ENCODE results near the gene RRAS2.

The RRAS2 gene

DNA sequence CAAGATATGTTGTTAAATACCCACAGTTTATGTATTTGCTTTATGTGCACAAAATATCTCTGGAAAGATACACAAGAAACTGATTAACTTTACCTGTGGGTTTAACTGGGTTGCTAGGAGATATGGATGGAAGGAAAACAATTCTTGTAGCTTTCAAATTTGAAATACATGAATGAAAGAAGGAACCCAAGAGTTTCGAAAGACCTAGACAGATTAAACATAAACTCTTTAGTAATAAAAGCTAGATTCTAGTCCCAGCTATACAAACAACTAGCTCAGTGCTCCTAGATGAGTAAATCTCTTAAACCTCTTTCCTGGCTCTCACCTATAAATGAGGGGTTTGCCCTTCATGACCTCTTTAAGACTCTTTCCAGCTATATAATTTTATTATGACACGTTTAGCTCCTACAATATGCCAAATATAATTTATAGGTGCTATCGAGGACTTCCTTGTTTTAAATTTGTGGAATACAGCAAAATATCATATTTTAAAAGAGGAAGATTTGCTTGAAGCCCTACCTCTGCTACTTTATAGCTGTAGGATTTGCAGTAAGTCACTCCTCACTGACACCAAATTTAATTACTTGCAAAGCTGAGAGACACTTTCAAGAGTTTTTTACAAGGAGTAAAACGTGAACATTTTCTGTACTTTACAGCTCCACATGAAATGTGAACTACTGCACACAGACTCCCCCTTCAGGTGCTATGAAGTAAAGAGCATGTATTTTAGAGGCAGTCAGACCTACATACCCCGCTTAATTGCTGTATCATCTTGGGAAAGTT lies 50.7 kb downstream of the RRAS2 start:
- Histone ChIP-seq H3K36me3 (ENCODE audit: control insufficient read depth in 2 of 2, insufficient read depth in 1 of 2, low read length in 2 of 2) (no peaks in the 10 kb centered on the region), H3K9me3 (ENCODE audit: control insufficient read depth, insufficient read depth, low read depth, low read length) (no peaks in the 10 kb centered on the region), H3K4me1 (ENCODE audit: control insufficient read depth, insufficient read depth, low read length) (no peaks in the 10 kb centered on the region), H3K4me3 (ENCODE audit: low read depth, low read length) (no peak overlapping the region), H3K27ac (ENCODE audit: extremely low read depth, low read depth, low read length) (no peak overlapping the region)
- POLR2A ChIA-PET: no interaction called here
- CTCF ChIA-PET: interaction anchor here (0.6 to 2.5 kb wide), 24 partner anchors 8 to 262 kb away, joined by 3 to 19 read pairs (median 4); no protein-coding TSS in a partner anchor
- TF ChIP-seq OSR2 (tag by site-specific recombination; IDR thresholded peaks at IDR 0.05) (peak; percentile 22; the same call in 1 of the 2 replicates), ZBTB48 (tag by site-specific recombination; IDR thresholded peaks at IDR 0.05) (no peak), ZNF843 (tag by site-specific recombination; IDR thresholded peaks at IDR 0.05) (peak; percentile 47; the same call in 1 of the 2 replicates), WT1 (tag by site-specific recombination; IDR thresholded peaks at IDR 0.05) (0 out of 2 replicates have a peak, but pooled peaks have one; percentile 23), ZNF2 (tag by site-specific recombination; IDR thresholded peaks at IDR 0.05) (no peak), ZNF654 (tag by site-specific recombination; IDR thresholded peaks at IDR 0.05; ENCODE audit: low read depth) (0 out of 2 replicates have a peak, but pooled peaks have one; percentile 24)
- TF ChIP-seq, protein P1, sequence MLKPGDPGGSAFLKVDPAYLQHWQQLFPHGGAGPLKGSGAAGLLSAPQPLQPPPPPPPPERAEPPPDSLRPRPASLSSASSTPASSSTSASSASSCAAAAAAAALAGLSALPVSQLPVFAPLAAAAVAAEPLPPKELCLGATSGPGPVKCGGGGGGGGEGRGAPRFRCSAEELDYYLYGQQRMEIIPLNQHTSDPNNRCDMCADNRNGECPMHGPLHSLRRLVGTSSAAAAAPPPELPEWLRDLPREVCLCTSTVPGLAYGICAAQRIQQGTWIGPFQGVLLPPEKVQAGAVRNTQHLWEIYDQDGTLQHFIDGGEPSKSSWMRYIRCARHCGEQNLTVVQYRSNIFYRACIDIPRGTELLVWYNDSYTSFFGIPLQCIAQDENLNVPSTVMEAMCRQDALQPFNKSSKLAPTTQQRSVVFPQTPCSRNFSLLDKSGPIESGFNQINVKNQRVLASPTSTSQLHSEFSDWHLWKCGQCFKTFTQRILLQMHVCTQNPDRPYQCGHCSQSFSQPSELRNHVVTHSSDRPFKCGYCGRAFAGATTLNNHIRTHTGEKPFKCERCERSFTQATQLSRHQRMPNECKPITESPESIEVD (tag by site-specific recombination; IDR thresholded peaks at IDR 0.05): peak; percentile 94

DNA sequence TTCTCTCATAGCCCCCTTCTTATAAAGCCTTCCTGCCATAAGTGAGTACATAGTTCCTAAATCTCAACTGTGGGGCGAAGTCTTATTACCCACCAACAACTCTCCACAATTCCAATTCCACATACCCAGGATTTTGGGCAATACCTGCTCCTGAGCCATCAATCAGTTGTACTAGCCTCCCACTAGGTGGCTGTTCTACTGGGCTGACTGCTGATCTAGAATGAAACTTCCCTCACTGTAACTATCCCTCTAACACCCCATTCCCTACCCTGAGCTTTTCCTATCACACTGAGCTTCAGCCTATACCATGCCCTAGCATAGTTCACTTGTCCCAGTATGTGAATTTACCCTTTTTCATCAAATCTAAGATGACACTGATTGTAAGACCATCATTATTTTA lies 52.5 kb downstream of the RRAS2 start:
- H3K36me3 ChIP-seq (ENCODE audit: control insufficient read depth in 2 of 2, insufficient read depth in 1 of 2, low read length in 2 of 2): no peaks in the 10 kb centered on the region
- no peak for TF ChIP-seq SALL2 (tag by site-specific recombination; IDR thresholded peaks at IDR 0.05; ENCODE audit: borderline replicate concordance)
- no peak for TF ChIP-seq ZNF157 (tag by site-specific recombination; IDR thresholded peaks at IDR 0.05)
- no peak for TF ChIP-seq HOXC10 (CRISPR knock-in tag; IDR thresholded peaks at IDR 0.05)
- TF ChIP-seq SCRT1 (tag by site-specific recombination; IDR thresholded peaks at IDR 0.05; ENCODE audit: borderline replicate concordance): no peak
- no peak for TF ChIP-seq ZSCAN16 (tag by site-specific recombination; IDR thresholded peaks at IDR 0.05)
- TF ChIP-seq ZNF335 (tag by site-specific recombination; conservative IDR thresholded peaks at IDR 0.05): no peak
- no peak for TF ChIP-seq GLIS1 (tag by site-specific recombination; IDR thresholded peaks at IDR 0.05)
- TF ChIP-seq FEZF1 (tag by site-specific recombination; IDR thresholded peaks at IDR 0.05): no peak
- no peak for TF ChIP-seq ZNF391 (tag by site-specific recombination; IDR thresholded peaks at IDR 0.05; ENCODE audit: borderline replicate concordance, low read depth)
- TF ChIP-seq, protein P2, sequence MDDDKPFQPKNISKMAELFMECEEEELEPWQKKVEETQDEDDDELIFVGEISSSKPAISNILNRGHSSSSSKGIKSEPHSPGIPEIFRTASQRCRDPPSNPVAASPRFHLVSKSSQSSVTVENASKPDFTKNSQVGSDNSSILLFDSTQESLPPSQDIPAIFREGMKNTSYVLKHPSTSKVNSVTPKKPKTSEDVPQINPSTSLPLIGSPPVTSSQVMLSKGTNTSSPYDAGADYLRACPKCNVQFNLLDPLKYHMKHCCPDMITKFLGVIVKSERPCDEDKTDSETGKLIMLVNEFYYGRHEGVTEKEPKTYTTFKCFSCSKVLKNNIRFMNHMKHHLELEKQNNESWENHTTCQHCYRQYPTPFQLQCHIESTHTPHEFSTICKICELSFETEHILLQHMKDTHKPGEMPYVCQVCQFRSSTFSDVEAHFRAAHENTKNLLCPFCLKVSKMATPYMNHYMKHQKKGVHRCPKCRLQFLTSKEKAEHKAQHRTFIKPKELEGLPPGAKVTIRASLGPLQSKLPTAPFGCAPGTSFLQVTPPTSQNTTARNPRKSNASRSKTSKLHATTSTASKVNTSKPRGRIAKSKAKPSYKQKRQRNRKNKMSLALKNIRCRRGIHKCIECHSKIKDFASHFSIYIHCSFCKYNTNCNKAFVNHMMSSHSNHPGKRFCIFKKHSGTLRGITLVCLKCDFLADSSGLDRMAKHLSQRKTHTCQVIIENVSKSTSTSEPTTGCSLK (tag by site-specific recombination; IDR thresholded peaks at IDR 0.05): no peak
- TF ChIP-seq ZNF544 (tag by site-specific recombination; IDR thresholded peaks at IDR 0.05): no peak
- TF ChIP-seq, protein P3, sequence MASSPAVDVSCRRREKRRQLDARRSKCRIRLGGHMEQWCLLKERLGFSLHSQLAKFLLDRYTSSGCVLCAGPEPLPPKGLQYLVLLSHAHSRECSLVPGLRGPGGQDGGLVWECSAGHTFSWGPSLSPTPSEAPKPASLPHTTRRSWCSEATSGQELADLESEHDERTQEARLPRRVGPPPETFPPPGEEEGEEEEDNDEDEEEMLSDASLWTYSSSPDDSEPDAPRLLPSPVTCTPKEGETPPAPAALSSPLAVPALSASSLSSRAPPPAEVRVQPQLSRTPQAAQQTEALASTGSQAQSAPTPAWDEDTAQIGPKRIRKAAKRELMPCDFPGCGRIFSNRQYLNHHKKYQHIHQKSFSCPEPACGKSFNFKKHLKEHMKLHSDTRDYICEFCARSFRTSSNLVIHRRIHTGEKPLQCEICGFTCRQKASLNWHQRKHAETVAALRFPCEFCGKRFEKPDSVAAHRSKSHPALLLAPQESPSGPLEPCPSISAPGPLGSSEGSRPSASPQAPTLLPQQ (tag by site-specific recombination; IDR thresholded peaks at IDR 0.05): no peak
- H3K4me1 ChIP-seq (ENCODE audit: control insufficient read depth, insufficient read depth, low read length): no peaks in the 10 kb centered on the region
- H3K9me3 ChIP-seq (ENCODE audit: control insufficient read depth, insufficient read depth, low read depth, low read length): no peaks in the 10 kb centered on the region
- CTCF ChIA-PET: interaction anchor here (0.7 to 9.1 kb wide), 2 partner anchors 19 to 112 kb away, joined by 4 to 99 read pairs; no protein-coding TSS in a partner anchor
- no peak overlapping the region for H3K4me3 ChIP-seq (ENCODE audit: low read depth, low read length)
- no peak overlapping the region for H3K27ac ChIP-seq (ENCODE audit: extremely low read depth, low read depth, low read length)
- POLR2A ChIA-PET: no interaction called here
